Measurements from ENCODE around the gene NID1. TPM values are rescaled to one million over a fixed set of nuclear protein-coding genes. Genes with fewer than 3 reads are reported as not detected.

The NID1 gene
- total and polyA plus RNA-seq, 2 of the 4 experiments (the other 2 are of a cell fraction) = 21.9 to 83.3 TPM

GRCh38 chr1:236059011-236059410 lies 5.9 kb downstream of the NID1 start:
- Histone ChIP-seq H3K4me2 (ENCODE audit: low read depth, low read length) (peak overlapping the region; percentile 57), H4K5ac (ENCODE audit: low read depth, low read length) (no peak overlapping the region)

More at GRCh38 chr1:236059011-236059410, 5.9 kb downstream of the NID1 start:
- peaks cover 39 to 59% of the 10 kb centered on the region in 2 experiments for H3K79me1 ChIP-seq (ENCODE audit: low read depth in 1 of 2, low read length in 2 of 2)
- H4K8ac ChIP-seq (ENCODE audit: low read depth in 2 of 2, low read length in 2 of 2) = no peak overlapping the region
- no peaks in the 10 kb centered on the region for H4K20me1 ChIP-seq (ENCODE audit: insufficient read depth, low read length)
- in situ Hi-C loops (cut with MboI; ENCODE audit: low sequenced_read_pairs) (no loop called here), intact Hi-C loops (cut with micrococcal nuclease) (no loop called here), dilution Hi-C loops (cut with HindIII; ENCODE audit: low sequenced_read_pairs, unreplicated experiment) (no loop called here)
- peaks cover 2% of the 10 kb centered on the region; the same call in 1 of the 2 replicates for H3K9me1 ChIP-seq (ENCODE audit: insufficient read depth, low read length)
- no peak overlapping the region for H4K91ac ChIP-seq (ENCODE audit: insufficient read depth, low read depth, low read length)
- ATAC-seq (ENCODE audit: low read depth) (no peak), DNase-seq (no peak)
- H3K23ac ChIP-seq (ENCODE audit: low read depth, low read length) = 0 out of 2 replicates have a peak overlapping the region, but pooled peaks have one; percentile 30
- H3K36me3 ChIP-seq (ENCODE audit: control insufficient read depth, insufficient read depth, low read length) = no peaks in the 10 kb centered on the region
- H2AK5ac ChIP-seq (ENCODE audit: low read depth, low read length) = no peak overlapping the region
- TF ChIP-seq CEBPB (IDR thresholded peaks at IDR 0.05; ENCODE audit: low read depth, low read length) = no peak
- no peak for TF ChIP-seq MAZ (IDR thresholded peaks at IDR 0.05; ENCODE audit: borderline replicate concordance, low read depth, low read length)
- TF ChIP-seq CHD1 (IDR thresholded peaks at IDR 0.05; ENCODE audit: low read depth, low read length) = no peak
- no peak for TF ChIP-seq BHLHE40 (IDR thresholded peaks at IDR 0.05; ENCODE audit: low read depth, low read length)
- TF ChIP-seq RFX5 (IDR thresholded peaks at IDR 0.05; ENCODE audit: low read depth, low read length) = no peak
- TF ChIP-seq MXI1 (IDR thresholded peaks at IDR 0.05; ENCODE audit: borderline replicate concordance, low read depth, low read length) = no peak
- no peak for TF ChIP-seq ELK1 (IDR thresholded peaks at IDR 0.05; ENCODE audit: borderline replicate concordance, low read depth, low read length)
- no peak for TF ChIP-seq USF2 (IDR thresholded peaks at IDR 0.05; ENCODE audit: low read depth, low read length)
- no peak for TF ChIP-seq FOS (IDR thresholded peaks at IDR 0.05; ENCODE audit: low read depth, low read length)
- no peak for TF ChIP-seq SMC3 (IDR thresholded peaks at IDR 0.05; ENCODE audit: low read depth, low read length)
- no peak for TF ChIP-seq NFE2L2 (IDR thresholded peaks at IDR 0.05; ENCODE audit: low read depth, low read length)
- TF ChIP-seq CTCF (conservative IDR thresholded peaks at IDR 0.05; ENCODE audit: low read depth, low read length) = no peak
- TF ChIP-seq MAFK (IDR thresholded peaks at IDR 0.05; ENCODE audit: low read depth, low read length) = no peak
- TF ChIP-seq RCOR1 (IDR thresholded peaks at IDR 0.05; ENCODE audit: insufficient replicate concordance, low read length) = no peak
- no peak for TF ChIP-seq RAD21 (IDR thresholded peaks at IDR 0.05; ENCODE audit: low read length)
- TF ChIP-seq POLR2A (IDR thresholded peaks at IDR 0.05; ENCODE audit: low read depth, low read length) = no peak
- CTCF ChIA-PET = no interaction called here
- no peak overlapping the region for H3K4me3 ChIP-seq (ENCODE audit: insufficient read depth, low read depth, low read length)
- H3K27me3 ChIP-seq (ENCODE audit: control insufficient read depth, insufficient read depth, low read length) = no peaks in the 10 kb centered on the region
- no peak overlapping the region for H3K27ac ChIP-seq (ENCODE audit: insufficient read depth, low read length)
- no peak overlapping the region for H2BK20ac ChIP-seq (ENCODE audit: low read depth, low read length)
- H3K9ac ChIP-seq (ENCODE audit: low read depth, low read length) = no peak overlapping the region
- no peak overlapping the region for H2BK15ac ChIP-seq (ENCODE audit: low read depth, low read length)
- H2AK9ac ChIP-seq (replicated peaks; ENCODE audit: low read depth, low read length, poor library complexity) = no peak overlapping the region
- no peak overlapping the region; the same call in 1 of the 2 replicates for H2BK120ac ChIP-seq (ENCODE audit: low read depth, low read length)
- WGBS, 2 experiments (ENCODE audit: extremely low coverage in 2 of 2, insufficient read length in 1 of 2) = no CpG with 5 or more reads among the region's 5 CpGs
- POLR2A ChIA-PET (ENCODE audit: unreplicated experiment) = no interaction called here
- peaks cover 8% of the 10 kb centered on the region for H3K4me1 ChIP-seq (ENCODE audit: control insufficient read depth, insufficient read depth, low read length)
- H2AFZ ChIP-seq (replicated peaks; ENCODE audit: low read length, poor library complexity) = no peak overlapping the region
- no peaks in the 10 kb centered on the region for H3K9me3 ChIP-seq (ENCODE audit: control insufficient read depth, insufficient read depth, low read length)
- peak overlapping the region; percentile 16; the same call in 1 of the 2 replicates for H3K14ac ChIP-seq (replicated peaks; ENCODE audit: low read depth, low read length)
- H2BK5ac ChIP-seq (ENCODE audit: low read depth, low read length, poor library complexity, severe bottlenecking) = no peak overlapping the region
- H3K18ac ChIP-seq (ENCODE audit: low read depth, low read length) = no peak overlapping the region
- H3K4ac ChIP-seq (ENCODE audit: low read depth, low read length) = no peak overlapping the region
- H3K56ac ChIP-seq (ENCODE audit: extremely low read depth, insufficient read depth, low read length) = no peak overlapping the region
- BruUV-seq (replicated peaks) = no TSS peak
